D721Med (cell line): ENCODE data around the gene TNFSF12.

Experiments
- DNase-seq: peaks from one replicate; pipeline ENCODE4 v3.0.0; 2011; ENCODE audit warnings: low spot score; ENCODE audit not compliant: insufficient read length
- FAIRE-seq: peaks from 2 replicates; lab custom pipeline; 2011; peaks lifted over from hg19 to GRCh38; lab: Jason Lieb, UNC
- CTCF ChIP-seq: IDR thresholded peaks from 2 replicates; pipeline ENCODE4 v1.5.1; 2012; ENCODE audit warnings: mild to moderate bottlenecking, control low read depth; ENCODE audit not compliant: insufficient read depth; ENCODE audit errors: missing control alignments

Gene TNFSF12

DNA sequence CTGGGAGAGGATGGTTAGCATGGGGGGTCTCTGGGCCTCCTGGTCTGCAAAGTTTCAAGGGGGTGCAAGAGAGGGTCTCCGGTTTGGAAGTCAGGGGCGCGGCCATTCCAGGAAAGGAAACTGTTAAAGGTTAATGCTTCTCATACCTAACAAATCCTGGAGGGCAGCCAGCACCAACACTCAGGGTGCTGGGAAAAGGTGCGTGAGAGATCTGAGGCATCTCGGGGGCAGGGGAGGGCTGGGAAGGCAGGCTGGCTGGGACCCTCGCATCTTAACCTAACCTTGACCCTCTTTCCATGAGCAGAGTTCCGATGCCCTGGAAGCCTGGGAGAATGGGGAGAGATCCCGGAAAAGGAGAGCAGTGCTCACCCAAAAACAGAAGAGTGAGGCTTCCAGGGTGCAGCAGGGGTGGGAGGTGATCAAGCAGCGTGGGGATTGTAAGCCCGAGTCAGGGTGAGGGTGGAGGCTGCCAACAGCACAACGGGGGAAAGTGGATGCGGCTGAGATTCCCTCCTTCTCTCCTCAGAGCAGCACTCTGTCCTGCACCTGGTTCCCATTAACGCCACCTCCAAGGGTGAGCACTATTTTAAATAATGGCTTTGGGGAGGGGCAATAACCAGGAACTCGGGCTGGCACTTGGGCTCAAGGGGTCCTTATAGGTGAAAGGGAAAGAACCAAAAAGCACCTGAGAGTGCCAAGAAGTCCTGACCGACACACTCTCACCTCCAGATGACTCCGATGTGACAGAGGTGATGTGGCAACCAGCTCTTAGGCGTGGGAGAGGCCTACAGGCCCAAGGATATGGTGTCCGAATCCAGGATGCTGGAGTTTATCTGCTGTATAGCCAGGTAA is 10.7 kb downstream of the TNFSF12 start:
- FAIRE-seq (no peak), DNase-seq (no peak)
- no peak for TF ChIP-seq CTCF

DNA sequence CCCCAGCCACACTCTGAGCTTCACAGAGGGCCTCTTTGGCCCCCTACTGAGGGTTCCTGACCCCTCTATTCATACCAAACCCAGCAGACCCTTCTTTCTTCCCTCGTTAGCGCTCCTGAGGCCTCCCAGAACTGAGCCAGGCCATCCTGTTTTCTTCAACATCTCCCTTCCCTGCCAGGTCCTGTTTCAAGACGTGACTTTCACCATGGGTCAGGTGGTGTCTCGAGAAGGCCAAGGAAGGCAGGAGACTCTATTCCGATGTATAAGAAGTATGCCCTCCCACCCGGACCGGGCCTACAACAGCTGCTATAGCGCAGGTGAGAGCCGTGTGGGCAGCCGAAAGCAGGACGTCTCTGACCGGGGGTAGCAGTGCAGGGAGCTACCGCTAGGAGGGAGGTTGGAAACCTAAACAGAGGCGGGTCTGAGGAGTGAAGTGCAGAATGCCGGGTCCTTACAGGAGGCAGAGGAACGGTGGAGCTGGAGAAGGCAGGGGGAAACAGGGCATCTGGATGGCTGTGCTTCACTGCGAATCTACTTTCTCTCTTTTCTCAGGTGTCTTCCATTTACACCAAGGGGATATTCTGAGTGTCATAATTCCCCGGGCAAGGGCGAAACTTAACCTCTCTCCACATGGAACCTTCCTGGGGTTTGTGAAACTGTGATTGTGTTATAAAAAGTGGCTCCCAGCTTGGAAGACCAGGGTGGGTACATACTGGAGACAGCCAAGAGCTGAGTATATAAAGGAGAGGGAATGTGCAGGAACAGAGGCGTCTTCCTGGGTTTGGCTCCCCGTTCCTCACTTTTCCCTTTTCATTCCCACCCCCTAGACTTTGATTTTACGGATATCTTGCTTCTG is 11.5 kb downstream of the TNFSF12 start:
- DNase-seq (no peak), FAIRE-seq (no peak)
- peak; percentile 3 for TF ChIP-seq CTCF

GRCh38 chr17:7561028-7561575 is 12.2 kb downstream of the TNFSF12 start:
- peak; percentile 52 for TF ChIP-seq CTCF
- FAIRE-seq (no peak), DNase-seq (peak; percentile 88)

DNA sequence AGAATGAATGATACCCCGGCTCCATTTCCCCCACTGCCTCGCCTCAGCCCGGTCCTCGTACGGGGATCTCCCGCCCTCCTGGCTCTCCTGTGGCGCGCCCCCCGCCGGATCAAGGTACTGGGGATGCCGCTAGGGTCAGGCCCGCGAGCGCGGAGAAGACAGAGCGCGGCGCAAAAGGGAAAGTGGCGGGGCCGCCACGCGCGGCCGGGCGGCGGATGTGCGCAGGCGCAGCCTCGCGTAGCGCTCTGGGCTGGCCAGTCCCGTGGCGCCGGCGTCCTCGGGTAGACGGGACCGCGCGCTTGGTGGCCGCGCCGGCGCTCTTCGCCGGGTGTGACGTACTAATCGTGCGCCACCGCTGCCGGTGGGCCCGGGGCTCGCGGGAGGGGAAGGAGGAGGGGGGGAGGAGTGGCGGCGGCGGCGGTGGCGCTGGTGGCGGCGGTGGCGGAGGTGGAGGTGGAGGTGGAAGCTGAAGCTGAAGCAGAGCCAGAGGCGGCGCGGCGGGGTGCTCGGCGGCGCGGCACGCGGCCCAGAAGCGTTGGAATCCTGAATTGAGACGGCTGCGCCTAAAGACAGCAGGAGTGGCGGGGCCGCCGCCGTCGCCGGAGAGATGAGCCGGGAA is 12.8 kb downstream of the TNFSF12 start, which contains the start of gene SENP3:
SENP3 (plus strand) TSS at position 331 of the 619 bp plus-strand sequence. CDS start 1,158 bp downstream, outside the sequence.
- FAIRE-seq (no peak), DNase-seq (peak; percentile 97)
- TF ChIP-seq CTCF = no peak

- FAIRE-seq (no peak), DNase-seq (no peak)
- no peak for TF ChIP-seq CTCF
These were observed 13.3 kb downstream of the TNFSF12 start for GRCh38 chr17:7562208-7562605.

GRCh38 chr17:7563115-7563869 is 14.4 kb downstream of the TNFSF12 start:
- DNase-seq (no peak), FAIRE-seq (no peak)
- no peak for TF ChIP-seq CTCF
